Activated CD4-positive, alpha-beta T cell treated with anti-CD3 and anti-CD28 coated beads for 24 hours (primary cell): Measurements from ENCODE around the gene EXOC1.

Experiments
- DNase-seq, 2 donors: peaks; one replicate each; pipeline ENCODE4 v3.0.0-alpha.2; 2020; ENCODE audit warnings: low read depth in 2 of 2

Gene EXOC1

DNA sequence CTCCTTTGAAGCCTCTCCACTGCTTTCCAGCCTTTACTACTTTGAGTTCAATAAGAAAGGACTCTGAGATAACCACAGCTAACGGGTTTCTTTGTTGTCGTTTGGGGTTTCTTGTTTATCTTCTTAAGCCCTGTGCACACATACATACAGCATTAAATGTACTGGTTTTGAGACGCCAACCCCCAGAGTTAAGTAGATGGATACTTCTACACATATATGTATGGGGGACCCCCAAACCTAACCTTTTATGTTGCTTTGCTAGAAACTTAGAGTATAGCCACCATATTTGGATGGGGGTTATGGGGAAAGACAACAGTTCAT, 96.0 kb downstream of the EXOC1 start:
- no peak for DNase-seq

DNA sequence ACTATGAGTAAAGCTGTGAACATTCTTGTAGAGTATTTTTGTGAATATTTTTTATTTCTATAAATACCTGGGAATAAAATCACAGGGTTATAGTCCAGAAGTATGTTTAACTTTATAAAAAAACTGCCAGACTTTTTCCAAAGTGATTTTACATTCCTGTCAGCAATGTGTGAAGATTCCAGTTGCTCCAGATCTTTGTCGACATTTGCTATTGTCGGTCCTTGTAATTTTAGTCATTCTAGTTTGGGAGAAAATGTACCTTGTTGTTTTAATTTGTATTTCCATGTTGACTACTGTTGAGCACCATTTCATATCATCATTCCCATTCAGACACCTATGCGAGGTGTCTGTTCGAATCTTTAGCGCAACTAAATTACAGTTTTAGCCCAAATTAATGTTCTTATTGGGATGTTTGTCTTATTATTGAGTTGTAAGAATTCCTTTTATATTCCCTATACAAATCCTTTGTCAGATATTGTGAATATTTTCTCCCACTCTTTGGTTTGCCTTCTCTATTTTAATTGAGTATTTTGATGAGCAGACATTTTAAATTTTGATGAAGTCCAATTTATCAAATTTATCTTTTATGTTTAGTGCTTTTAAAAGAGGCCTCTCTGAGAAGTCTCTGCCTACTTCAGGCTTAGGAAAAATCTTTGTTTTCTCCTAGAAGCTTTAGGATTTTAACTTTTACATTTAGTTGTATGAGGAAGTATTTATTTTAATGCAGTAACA, 97.9 kb downstream of the EXOC1 start:
- DNase-seq: no peak
